Hypothalamus (tissue), 51 donors: ENCODE results near the gene TTYH1.

Source experiments
- DNase-seq, 51 donors: peaks; one replicate each; lab custom pipeline; 2025; lab: John Stamatoyannopoulos, UW

Gene TTYH1

GRCh38 chr19:54421169-54421516 is 5.9 kb downstream of the TTYH1 start:
- peak in 6 of 51 donors; percentile 68 to 88 (median 83) for DNase-seq

GRCh38 chr19:54421521-54421920 is 6.3 kb downstream of the TTYH1 start:
- DNase-seq, result no peak

DNA sequence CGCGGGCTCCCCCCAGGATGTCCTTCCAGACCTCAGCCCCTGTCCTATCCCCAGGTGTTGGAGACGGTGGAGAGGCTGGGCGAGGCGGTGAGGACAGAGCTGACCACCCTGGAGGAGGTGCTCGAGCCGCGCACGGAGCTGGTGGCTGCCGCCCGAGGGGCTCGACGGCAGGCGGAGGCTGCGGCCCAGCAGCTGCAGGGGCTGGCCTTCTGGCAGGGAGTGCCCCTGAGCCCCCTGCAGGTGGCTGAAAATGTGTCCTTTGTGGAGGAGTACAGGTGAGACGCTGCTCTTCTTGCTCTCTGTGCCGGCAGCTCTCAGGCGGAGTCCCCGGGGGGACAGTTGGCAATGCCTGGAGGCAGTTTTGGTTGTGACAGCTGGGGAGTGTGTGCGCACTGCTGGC is 6.9 kb downstream of the TTYH1 start:
- no peak for DNase-seq

- no peak for DNase-seq
Measured at GRCh38 chr19:54424201-54424600, 8.9 kb downstream of the TTYH1 start.

DNA sequence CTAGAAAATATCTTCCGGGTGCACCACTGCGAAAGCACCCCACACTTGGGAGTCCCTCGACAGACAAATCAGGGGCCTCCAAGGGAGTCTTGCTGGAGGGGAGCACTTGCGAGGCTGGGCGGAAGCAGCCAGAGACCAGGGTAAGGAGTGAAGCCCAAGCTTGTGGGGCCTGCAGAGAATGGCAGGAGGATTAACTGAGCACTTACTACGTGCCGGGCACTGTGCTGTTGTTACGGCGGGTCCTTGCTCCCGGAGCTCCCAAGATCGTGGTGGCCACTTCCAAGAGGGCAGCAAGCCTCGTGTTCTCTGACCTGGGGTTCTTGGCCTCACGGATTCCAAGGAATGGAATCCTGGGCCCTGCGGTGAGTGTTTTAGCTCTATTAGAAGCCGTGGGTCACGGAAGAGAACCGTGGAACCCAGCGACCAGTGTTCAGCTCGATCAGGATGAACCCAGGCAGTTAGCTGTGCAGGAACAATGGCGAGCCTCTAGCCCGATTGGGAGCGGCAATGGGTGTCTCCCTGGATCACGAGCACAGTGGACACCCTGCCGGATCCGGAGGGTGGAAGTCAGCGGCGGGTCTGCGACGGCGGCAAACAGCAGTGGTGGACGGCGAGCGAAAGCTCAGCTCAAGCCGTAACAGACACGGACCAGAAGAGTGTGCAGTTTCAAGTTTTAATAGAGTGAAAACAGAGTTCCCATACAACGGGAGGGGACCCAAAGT is 9.6 kb downstream of the TTYH1 start:
- DNase-seq, result no peak

GRCh38 chr19:54425382-54425723 is 10.1 kb downstream of the TTYH1 start:
- DNase-seq, result no peak

- DNase-seq, result peak in 14 of 51 donors; percentile 21 to 56 (median 34)
Measured at GRCh38 chr19:54426291-54426931, 11.1 kb downstream of the TTYH1 start.

GRCh38 chr19:54427586-54427985 is 12.3 kb downstream of the TTYH1 start:
- no peak for DNase-seq

- no peak for DNase-seq
Measured at GRCh38 chr19:54428323-54429175, 13.3 kb downstream of the TTYH1 start.

GRCh38 chr19:54429176-54429495 is 13.9 kb downstream of the TTYH1 start:
- no peak for DNase-seq

- peak in 1 of 51 donors; percentile 22 for DNase-seq
Measured at GRCh38 chr19:54429545-54430227, 14.4 kb downstream of the TTYH1 start.

DNA sequence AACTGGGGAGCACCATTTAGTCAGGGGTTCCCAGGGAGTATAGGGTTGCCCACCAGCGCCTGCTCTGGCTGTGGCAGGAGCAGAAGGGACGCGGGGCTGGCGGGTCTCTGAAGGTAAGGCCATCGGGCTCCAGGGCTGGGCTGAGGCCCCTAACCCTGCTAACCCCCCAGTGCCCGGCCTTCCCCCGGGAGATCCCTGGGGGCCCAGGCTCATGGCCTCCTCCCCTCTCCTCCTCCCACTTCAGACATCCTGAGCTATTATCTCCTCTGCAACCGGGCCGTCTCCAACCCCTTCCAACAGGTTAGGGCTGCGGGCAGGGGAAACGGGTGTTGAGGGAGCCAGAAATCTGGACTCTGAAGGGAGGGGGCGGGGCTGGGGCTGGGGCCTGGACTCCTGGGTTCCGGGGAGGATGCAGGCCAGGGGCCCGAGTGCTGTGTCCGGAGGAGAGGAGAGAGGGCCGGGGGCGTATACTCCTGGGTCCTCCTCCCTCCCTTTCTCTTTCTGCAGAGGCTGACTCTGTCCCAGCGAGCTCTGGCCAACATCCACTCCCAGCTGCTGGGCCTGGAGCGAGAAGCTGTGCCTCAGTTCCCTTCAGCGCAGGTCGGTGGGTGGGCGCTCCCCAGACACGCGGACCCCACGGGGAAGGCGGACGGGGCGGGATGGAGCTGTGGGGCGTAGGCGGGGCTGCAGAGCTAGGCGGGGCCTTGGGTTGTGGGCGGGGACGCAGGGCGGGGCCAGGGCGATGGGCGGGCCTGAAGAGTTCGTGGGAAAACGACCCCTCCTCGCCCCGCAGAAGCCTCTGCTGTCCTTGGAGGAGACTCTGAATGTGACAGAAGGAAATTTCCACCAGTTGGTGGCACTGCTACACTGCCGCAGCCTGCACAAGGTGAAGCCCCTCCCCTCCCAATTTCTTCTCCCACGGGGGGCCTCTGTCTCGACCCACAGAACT is 15.3 kb downstream of the TTYH1 start:
- DNase-seq, result peak in 41 of 51 donors; percentile 22 to 83 (median 64)

DNA sequence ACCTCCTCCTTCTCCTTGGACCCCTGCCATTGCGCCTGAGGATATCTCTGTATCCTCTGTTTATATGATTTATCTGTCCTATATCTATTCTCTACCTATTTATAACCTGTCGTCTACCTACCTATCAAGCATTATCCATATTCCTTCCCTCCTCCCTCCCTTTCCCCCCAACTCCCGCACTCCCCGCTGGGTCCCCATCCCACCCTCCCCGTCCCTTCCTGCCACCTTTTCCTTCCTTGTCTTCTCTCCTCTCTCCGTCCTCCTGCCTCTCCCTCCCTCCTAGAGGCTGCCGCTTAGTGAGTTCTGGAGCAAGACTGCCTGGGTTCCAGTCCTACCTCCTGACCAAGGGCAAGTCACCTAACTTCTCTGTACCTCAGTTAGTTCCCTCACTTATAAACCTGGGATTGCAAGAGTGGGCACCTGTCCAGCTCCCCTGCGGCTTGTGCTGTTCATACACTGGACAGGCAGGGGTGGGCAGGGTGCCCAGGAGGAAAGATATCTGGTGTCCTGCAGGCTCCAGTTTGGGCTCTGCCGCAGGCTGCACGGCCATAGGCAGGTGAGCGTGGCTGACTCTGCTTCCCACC is 16.1 kb downstream of the TTYH1 start:
- peak in 8 of 51 donors; percentile 14 to 37 (median 22) for DNase-seq

- DNase-seq, result no peak
Measured at GRCh38 chr19:54432144-54432738, 17.0 kb downstream of the TTYH1 start.

GRCh38 chr19:54433697-54434096 is 18.4 kb downstream of the TTYH1 start:
- no peak for DNase-seq

DNA sequence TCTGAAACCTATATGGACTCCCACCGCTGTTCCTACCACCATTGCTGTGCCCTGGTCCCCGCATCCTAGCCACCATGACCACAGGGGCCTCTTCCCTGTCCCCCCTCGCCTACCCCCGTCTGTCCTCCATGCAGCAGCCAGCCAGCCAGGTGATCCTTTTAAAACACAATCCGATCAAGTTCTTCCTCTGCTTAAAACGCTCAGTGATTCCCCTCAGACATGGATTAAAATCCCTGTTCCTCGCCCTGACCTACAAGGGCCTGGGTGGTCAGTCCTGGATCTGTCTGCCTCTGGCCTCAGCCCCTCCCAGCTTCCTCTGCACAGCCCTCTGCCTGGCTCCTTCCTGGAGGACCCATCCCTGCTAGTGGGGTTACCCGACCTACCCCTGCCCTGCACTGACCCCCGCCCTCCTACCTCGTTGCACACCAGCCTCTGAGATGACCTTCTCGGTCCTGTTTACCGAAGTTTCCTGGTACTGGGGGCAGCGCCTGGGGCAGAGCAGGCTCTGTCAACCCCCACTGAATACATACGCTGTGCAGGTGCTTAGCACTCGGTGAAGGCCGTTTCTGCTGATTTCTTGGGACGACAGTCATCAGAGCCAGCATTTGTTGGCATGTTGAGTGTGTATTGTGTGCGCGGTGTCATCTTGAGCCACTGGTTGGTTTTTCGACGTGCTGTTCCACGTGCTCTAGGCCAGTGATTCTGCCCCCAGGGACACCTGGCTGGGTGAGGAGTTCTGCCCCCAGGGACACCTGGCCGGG is 19.0 kb downstream of the TTYH1 start:
- DNase-seq, result peak in 15 of 51 donors; percentile 13 to 57 (median 34)

DNA sequence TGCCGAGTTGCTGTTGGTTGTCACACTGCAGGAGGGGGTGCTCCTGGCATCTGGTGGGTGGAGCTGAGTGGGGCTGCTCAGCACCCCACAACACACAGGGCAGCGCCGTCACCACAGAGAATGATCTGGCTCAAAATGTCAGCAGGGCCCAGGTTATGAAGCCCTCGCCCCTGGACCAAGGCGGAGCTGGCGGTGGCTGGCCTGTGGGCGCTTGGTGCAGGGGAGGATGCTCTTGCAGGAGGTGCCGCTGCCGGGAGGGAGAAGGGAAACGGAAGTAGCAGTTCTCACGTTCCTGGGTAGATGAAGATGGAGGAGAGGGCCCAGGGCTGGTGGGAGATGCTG is 19.6 kb downstream of the TTYH1 start:
- DNase-seq, result peak in 14 of 51 donors; percentile 26 to 63 (median 41)

DNA sequence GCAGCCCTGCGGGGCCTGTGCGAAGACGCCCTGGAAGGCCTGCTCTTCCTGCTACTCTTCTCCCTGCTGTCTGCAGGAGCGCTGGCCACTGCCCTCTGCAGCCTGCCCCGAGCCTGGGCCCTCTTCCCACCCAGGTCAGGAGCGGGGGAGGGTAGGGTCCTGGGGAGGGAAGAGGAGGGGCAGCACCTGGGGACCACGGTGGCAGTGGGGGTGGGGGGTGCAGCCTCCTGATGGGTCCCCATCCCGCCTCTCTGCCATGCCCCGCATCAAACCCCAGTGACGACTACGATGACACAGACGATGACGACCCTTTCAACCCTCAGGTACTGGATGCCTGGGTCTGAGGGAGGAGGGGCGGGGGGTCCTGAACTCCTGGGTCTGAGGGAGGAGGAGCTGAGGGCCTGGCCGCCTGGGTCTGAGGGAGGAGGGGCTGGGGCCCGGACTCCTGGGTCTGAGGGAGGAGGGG is 20.3 kb downstream of the TTYH1 start:
- DNase-seq, result peak in 10 of 51 donors; percentile 17 to 60 (median 37)
